A673 (cell line): ENCODE data around the gene BIRC6.

Experiments
- EZH2 ChIP-seq: fragments of 200-600 bp; sonication (generic); IDR thresholded peaks from 2 replicates; pipeline ENCODE4 v1.6.1; 2017; ENCODE audit warnings: borderline replicate concordance, low read depth, mild to moderate bottlenecking, mixed read lengths, antibody characterized with exemption, low read length; ENCODE audit not compliant: poor library complexity, severe bottlenecking
- TF ChIP-seq, protein P1 (sequence below): fragments of 300-800, 200-600 bp; sonication (generic); conservative IDR thresholded peaks from 2 replicates; pipeline ENCODE4 v1.5.1; 2017; ENCODE audit warnings: low read depth, mild to moderate bottlenecking, antibody characterized with exemption, low read length, moderate library complexity, mixed read lengths

GRCh38 chr2:32310577-32310976, 46.2 kb upstream of the BIRC6 start:
- TF ChIP-seq, protein P1, sequence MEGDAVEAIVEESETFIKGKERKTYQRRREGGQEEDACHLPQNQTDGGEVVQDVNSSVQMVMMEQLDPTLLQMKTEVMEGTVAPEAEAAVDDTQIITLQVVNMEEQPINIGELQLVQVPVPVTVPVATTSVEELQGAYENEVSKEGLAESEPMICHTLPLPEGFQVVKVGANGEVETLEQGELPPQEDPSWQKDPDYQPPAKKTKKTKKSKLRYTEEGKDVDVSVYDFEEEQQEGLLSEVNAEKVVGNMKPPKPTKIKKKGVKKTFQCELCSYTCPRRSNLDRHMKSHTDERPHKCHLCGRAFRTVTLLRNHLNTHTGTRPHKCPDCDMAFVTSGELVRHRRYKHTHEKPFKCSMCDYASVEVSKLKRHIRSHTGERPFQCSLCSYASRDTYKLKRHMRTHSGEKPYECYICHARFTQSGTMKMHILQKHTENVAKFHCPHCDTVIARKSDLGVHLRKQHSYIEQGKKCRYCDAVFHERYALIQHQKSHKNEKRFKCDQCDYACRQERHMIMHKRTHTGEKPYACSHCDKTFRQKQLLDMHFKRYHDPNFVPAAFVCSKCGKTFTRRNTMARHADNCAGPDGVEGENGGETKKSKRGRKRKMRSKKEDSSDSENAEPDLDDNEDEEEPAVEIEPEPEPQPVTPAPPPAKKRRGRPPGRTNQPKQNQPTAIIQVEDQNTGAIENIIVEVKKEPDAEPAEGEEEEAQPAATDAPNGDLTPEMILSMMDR = no peak
- no peak for TF ChIP-seq EZH2
